ENCODE results near the gene USP20. TPM values are rescaled to one million over a fixed set of nuclear protein-coding genes. Genes with fewer than 3 reads are reported as not detected.

Gene USP20
- total and polyA plus RNA-seq, 10 of the 15 experiments (the other 5 are each of a cell fraction or from before 2014, with no cell fraction given), result 0.66 to 23.3 (median 11.0) TPM

- no peak for DNase-seq (ENCODE audit: low read depth, low spot score)
- no peak overlapping the region for H3K4me3 ChIP-seq
- TF ChIP-seq ZBTB33 (IDR thresholded peaks at IDR 0.05) (peak; percentile 92), MEF2B (IDR thresholded peaks at IDR 0.05; ENCODE audit: partially characterized antibody, poor library complexity, severe bottlenecking) (no peak)
- CTCF ChIA-PET, result no interaction called here
- H3K4me1 ChIP-seq (ENCODE audit: control insufficient read depth, insufficient read depth, low read length), result peaks cover 5% of the 10 kb centered on the region
- H3K9me3 ChIP-seq (replicated peaks; ENCODE audit: control insufficient read depth, insufficient read depth, low read length), result no peaks in the 10 kb centered on the region
- no peaks in the 10 kb centered on the region for H3K27me3 ChIP-seq (replicated peaks in 1 of 2; ENCODE audit: control insufficient read depth in 2 of 2, insufficient read depth in 2 of 2, low read length in 1 of 2)
- intact Hi-C loops (cut with micrococcal nuclease; ENCODE audit: unreplicated experiment) (no loop called here), in situ Hi-C loops (cut with MboI) (no loop called here)
- FAIRE-seq, result no peak
- H3K9ac ChIP-seq (ENCODE audit: control insufficient read depth, insufficient read depth, low read length), result no peak overlapping the region
- H3K79me2 ChIP-seq (ENCODE audit: control insufficient read depth, insufficient read depth, low read length), result no peaks in the 10 kb centered on the region
- no peak overlapping the region for H3K27ac ChIP-seq (ENCODE audit: control insufficient read depth, insufficient read depth)
- no peak overlapping the region for H2AFZ ChIP-seq (ENCODE audit: control insufficient read depth, low read depth, low read length)
- no TSS peak for BruUV-seq (replicated peaks)
- H4K20me1 ChIP-seq (ENCODE audit: control insufficient read depth, insufficient read depth), result no peaks in the 10 kb centered on the region
- H3K4me2 ChIP-seq (ENCODE audit: control insufficient read depth, insufficient read depth), result no peak overlapping the region
- SMC1A ChIA-PET (ENCODE audit: uncharacterized antibody, unreplicated experiment), result no interaction called here
- peaks cover 0 to 2% of the 10 kb centered on the region in 2 experiments; a peak in 3 of 4 replicates for H3K36me3 ChIP-seq (ENCODE audit: control insufficient read depth in 2 of 2, insufficient read depth in 2 of 2, low read length in 1 of 2)
- ATAC-seq, result no peak; the same call in 1 of the 3 replicates
- POLR2A ChIA-PET, result interaction anchor here (0.6 kb wide), 1 partner anchor 24 kb away, joined by 4 read pairs; no protein-coding TSS in a partner anchor
- WGBS (ENCODE audit: insufficient coverage, insufficient replicate concordance, low lambda C conversion rate, missing lambda C conversion rate), result 82% methylated on average over 17 of the region's 17 CpGs
- RAD21 ChIA-PET (ENCODE audit: unreplicated experiment), result no interaction called here
Measured at GRCh38 chr9:129867136-129868022, 32.1 kb downstream of the USP20 start.
